H9 (cell line): ENCODE data around the gene C1orf74. TPM values are rescaled to one million over a fixed set of nuclear protein-coding genes. Genes with fewer than 3 reads are reported as not detected.

Source experiments
- DNase-seq: peaks from one replicate; pipeline ENCODE4 v3.0.0-alpha.2; 2017
- H2AFZ ChIP-seq: one replicate; pipeline ENCODE4 v1.6.1; 2013; ENCODE audit warnings: mild to moderate bottlenecking, low read length, control low read depth, moderate library complexity
- H2AK5ac ChIP-seq: 2 replicates; pipeline ENCODE4 v1.6.1; 2013; ENCODE audit warnings: low read length, control low read depth, mixed read lengths; ENCODE audit not compliant: insufficient read length
- H2BK120ac ChIP-seq: one replicate; pipeline ENCODE4 v1.6.1; 2013; ENCODE audit warnings: low read depth, mild to moderate bottlenecking, low read length, control low read depth, inconsistent platforms; ENCODE audit not compliant: poor library complexity, severe bottlenecking
- H2BK12ac ChIP-seq: 2 replicates; pipeline ENCODE4 v1.6.1; 2013; ENCODE audit warnings: low read length, control low read depth, mixed read lengths, low read depth; ENCODE audit not compliant: insufficient read length
- H2BK15ac ChIP-seq: 2 replicates; pipeline ENCODE4 v1.6.1; 2013; ENCODE audit warnings: low read depth, low read length, control low read depth
- H2BK20ac ChIP-seq: one replicate; pipeline ENCODE4 v1.6.1; 2013; ENCODE audit warnings: low read depth, mild to moderate bottlenecking, low read length, control low read depth, inconsistent platforms; ENCODE audit not compliant: poor library complexity, severe bottlenecking
- H2BK5ac ChIP-seq: 2 replicates; pipeline ENCODE4 v1.6.1; 2013; ENCODE audit warnings: low read length, control low read depth, mixed read lengths; ENCODE audit not compliant: insufficient read length
- H3K14ac ChIP-seq: 2 replicates; pipeline ENCODE4 v1.6.1; 2013; ENCODE audit warnings: low read length, control low read depth; ENCODE audit not compliant: insufficient read depth
- H3K18ac ChIP-seq: 2 replicates; pipeline ENCODE4 v1.6.1; 2013; ENCODE audit warnings: low read depth, mild to moderate bottlenecking, mixed read lengths, low read length, control low read depth; ENCODE audit not compliant: insufficient read length
- H3K23ac ChIP-seq: 2 replicates; pipeline ENCODE4 v1.6.1; 2013; ENCODE audit warnings: low read length, control low read depth, mixed read lengths, low read depth; ENCODE audit not compliant: insufficient read length
- H3K23me2 ChIP-seq: 2 replicates; pipeline ENCODE4 v1.6.1; 2013; ENCODE audit warnings: low read depth, mild to moderate bottlenecking, mixed read lengths, low read length, control low read depth; ENCODE audit not compliant: insufficient read length, poor library complexity, severe bottlenecking
- H3K27ac ChIP-seq: 2 replicates; pipeline ENCODE4 v1.5.1; 2013; ENCODE audit warnings: low read length, control low read depth, mixed read lengths, low read depth; ENCODE audit not compliant: insufficient read length
- H3K27me3 ChIP-seq: 2 replicates; pipeline ENCODE4 v1.6.1; 2013; ENCODE audit warnings: low read length, control low read depth, inconsistent platforms; ENCODE audit not compliant: insufficient read depth
- H3K4ac ChIP-seq: 2 replicates; pipeline ENCODE4 v1.6.1; 2013; ENCODE audit warnings: low read depth, mild to moderate bottlenecking, control low read depth, inconsistent platforms, low read length, moderate library complexity
- H3K4me1 ChIP-seq: 2 replicates; pipeline ENCODE4 v1.6.1; 2013; ENCODE audit warnings: low read length, control low read depth, inconsistent platforms; ENCODE audit not compliant: insufficient read depth
- H3K4me2 ChIP-seq: 2 replicates; pipeline ENCODE4 v1.6.1; 2013; ENCODE audit warnings: low read length, control low read depth, mixed read lengths; ENCODE audit not compliant: insufficient read length, insufficient read depth
- H3K56ac ChIP-seq: 2 replicates; pipeline ENCODE4 v1.6.1; 2013; ENCODE audit warnings: low read depth, mild to moderate bottlenecking, mixed read lengths, low read length, control low read depth; ENCODE audit not compliant: insufficient read length
- H3K79me1 ChIP-seq: 2 replicates; pipeline ENCODE4 v1.6.1; 2013; ENCODE audit warnings: low read depth, mild to moderate bottlenecking, moderate library complexity, low read length, control low read depth, inconsistent platforms; ENCODE audit not compliant: insufficient read depth, poor library complexity, severe bottlenecking
- H3K79me2 ChIP-seq: 2 replicates; pipeline ENCODE4 v1.6.1; 2013; ENCODE audit warnings: low read length, control low read depth, inconsistent platforms; ENCODE audit not compliant: insufficient read depth
- H3K9ac ChIP-seq: 2 replicates; pipeline ENCODE4 v1.6.1; 2013; ENCODE audit warnings: low read length, control low read depth, mixed read lengths; ENCODE audit not compliant: insufficient read length; ENCODE audit errors: extremely low read depth
- H3K9me3 ChIP-seq: one replicate; pipeline ENCODE4 v1.6.1; 2013; ENCODE audit warnings: low read depth, low read length, inconsistent platforms; ENCODE audit not compliant: control insufficient read depth
- H3T11ph ChIP-seq: one replicate; pipeline ENCODE4 v1.6.1; 2013; ENCODE audit warnings: mild to moderate bottlenecking, low read length, control low read depth, inconsistent platforms
- H4K20me1 ChIP-seq: one replicate; pipeline ENCODE4 v1.6.1; 2013; ENCODE audit not compliant: control insufficient read depth, insufficient read length, insufficient read depth
- H4K5ac ChIP-seq: 2 replicates; pipeline ENCODE4 v1.6.1; 2013; ENCODE audit warnings: low read depth, mild to moderate bottlenecking, mixed read lengths, low read length, control low read depth; ENCODE audit not compliant: insufficient read length
- H4K8ac ChIP-seq: replicated peaks from 2 replicates; pipeline ENCODE4 v1.6.1; 2013; ENCODE audit warnings: low read length, control low read depth, mixed read lengths, low read depth; ENCODE audit not compliant: insufficient read length
- H4K91ac ChIP-seq: 2 replicates; pipeline ENCODE4 v1.6.1; 2013; ENCODE audit warnings: low read depth, mild to moderate bottlenecking, moderate library complexity, mixed read lengths, low read length, control low read depth; ENCODE audit not compliant: insufficient read length
- H3K27ac Mint-ChIP-seq, 3 experiments: 2 replicates in 2 of 3; 3 replicates in 1 of 3; pipeline ENCODE4 v1.8.0; 2020 to 2021; ENCODE audit warnings: mixed read lengths in 3 of 3, mild to moderate bottlenecking in 1 of 3, moderate library complexity in 1 of 3
- H3K27me3 Mint-ChIP-seq: 2 replicates; pipeline ENCODE4 v1.8.0; 2021; ENCODE audit warnings: low read depth, mild to moderate bottlenecking, moderate library complexity, mixed read lengths
- H3K36me3 Mint-ChIP-seq, 3 experiments: 2 replicates in 2 of 3; 3 replicates in 1 of 3; pipeline ENCODE4 v1.8.0; 2020 to 2021; ENCODE audit warnings: low read depth in 3 of 3, mixed read lengths in 3 of 3; ENCODE audit not compliant: insufficient read depth in 1 of 3
- H3K4me1 Mint-ChIP-seq, 2 experiments: 2 replicates each; pipeline ENCODE4 v1.8.0; 2020; ENCODE audit warnings: mixed read lengths in 2 of 2
- H3K4me3 Mint-ChIP-seq, 2 experiments: 2 replicates in 1 of 2; 3 replicates in 1 of 2; pipeline ENCODE4 v1.8.0; 2020 to 2021; ENCODE audit warnings: mild to moderate bottlenecking in 2 of 2, mixed read lengths in 2 of 2, moderate library complexity in 1 of 2
- H3K9me3 Mint-ChIP-seq, 2 experiments: 2 replicates in 1 of 2; 3 replicates in 1 of 2; pipeline ENCODE4 v1.8.0; 2020; ENCODE audit warnings: mild to moderate bottlenecking in 2 of 2, mixed read lengths in 2 of 2, moderate library complexity in 1 of 2
- WGBS: extraction: QIAGEN DNeasy Blood & Tissue Kit; methylation state at CpG from one replicate; pipeline ENCODE4 v1.1.7; 2013; ENCODE audit warnings: missing lambda C conversion rate, low lambda C conversion rate, mixed read lengths; ENCODE audit not compliant: insufficient read length; ENCODE audit errors: extremely low coverage; 5-methylcytosine and 5-hydroxymethylcytosine counted together
- total RNA-seq: library from RNA; stranded (reverse); gene quantifications from 2 replicates; pipeline ENCODE4 v1.2.1, GENCODE V29; 2021
- TF ChIP-seq, protein P1 (sequence below): fragments of 200-600 bp; sonication (generic); conservative IDR thresholded peaks from 3 replicates; pipeline ENCODE4 v1.8.0; 2021; ENCODE audit warnings: antibody characterized with exemption, mild to moderate bottlenecking

C1orf74 gene
- total RNA-seq, 1 experiment from 2014 or later: 2.4 TPM

DNA sequence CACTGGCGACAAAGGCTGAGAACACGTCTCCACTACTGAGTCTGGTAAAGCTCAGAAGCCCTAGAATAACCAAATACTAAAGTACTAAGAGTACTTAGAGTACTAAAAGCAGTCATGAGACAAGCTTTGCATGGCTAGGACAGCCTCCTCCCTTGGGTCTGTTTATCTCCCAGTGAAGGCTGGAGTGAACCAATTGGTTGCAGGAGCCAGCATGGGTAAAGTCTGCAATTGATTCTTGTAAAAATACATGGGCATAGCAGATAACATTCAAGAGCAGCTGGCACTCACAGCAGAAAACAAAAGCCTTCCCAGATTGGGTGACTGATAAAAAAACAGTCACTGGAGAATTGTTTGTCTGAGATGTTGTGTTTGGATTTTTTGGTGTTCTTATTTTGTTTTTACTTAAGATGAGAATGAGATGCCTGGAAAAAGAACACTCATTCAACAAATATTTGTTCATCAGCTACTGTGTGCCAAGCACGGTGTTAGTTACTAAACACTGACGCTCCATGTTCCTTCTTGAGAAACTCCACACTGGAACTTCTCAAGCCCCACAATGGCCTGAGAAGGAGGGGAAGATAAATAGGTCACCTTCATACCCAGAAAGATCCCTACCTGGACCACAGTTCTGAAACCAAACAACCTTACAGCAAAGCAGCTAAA is 17.9 kb upstream of the C1orf74 start:
- peaks cover 8% of the 10 kb centered on the region for H3K23me2 ChIP-seq
- Mint-ChIP-seq H3K4me1 (peaks cover 21 to 23% of the 10 kb centered on the region in 2 experiments), H3K27ac (no peak overlapping the region), H3K4me3 (no peak overlapping the region), H3K9me3 (no peaks in the 10 kb centered on the region), H3K36me3 (peaks cover 0 to 3% (median 0%) of the 10 kb centered on the region in 3 experiments; a peak in 2 of 7 replicates), H3K27me3 (peaks cover 2% of the 10 kb centered on the region)
- no peak overlapping the region for H3T11ph ChIP-seq
- WGBS: no CpG with 5 or more reads among the region's 4 CpGs
- no peak overlapping the region for H2BK15ac ChIP-seq
- TF ChIP-seq, protein P1, sequence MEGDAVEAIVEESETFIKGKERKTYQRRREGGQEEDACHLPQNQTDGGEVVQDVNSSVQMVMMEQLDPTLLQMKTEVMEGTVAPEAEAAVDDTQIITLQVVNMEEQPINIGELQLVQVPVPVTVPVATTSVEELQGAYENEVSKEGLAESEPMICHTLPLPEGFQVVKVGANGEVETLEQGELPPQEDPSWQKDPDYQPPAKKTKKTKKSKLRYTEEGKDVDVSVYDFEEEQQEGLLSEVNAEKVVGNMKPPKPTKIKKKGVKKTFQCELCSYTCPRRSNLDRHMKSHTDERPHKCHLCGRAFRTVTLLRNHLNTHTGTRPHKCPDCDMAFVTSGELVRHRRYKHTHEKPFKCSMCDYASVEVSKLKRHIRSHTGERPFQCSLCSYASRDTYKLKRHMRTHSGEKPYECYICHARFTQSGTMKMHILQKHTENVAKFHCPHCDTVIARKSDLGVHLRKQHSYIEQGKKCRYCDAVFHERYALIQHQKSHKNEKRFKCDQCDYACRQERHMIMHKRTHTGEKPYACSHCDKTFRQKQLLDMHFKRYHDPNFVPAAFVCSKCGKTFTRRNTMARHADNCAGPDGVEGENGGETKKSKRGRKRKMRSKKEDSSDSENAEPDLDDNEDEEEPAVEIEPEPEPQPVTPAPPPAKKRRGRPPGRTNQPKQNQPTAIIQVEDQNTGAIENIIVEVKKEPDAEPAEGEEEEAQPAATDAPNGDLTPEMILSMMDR: no peak
- H2AK5ac ChIP-seq: no peak overlapping the region
- no peaks in the 10 kb centered on the region for H4K20me1 ChIP-seq
- no peak for DNase-seq
- no peak overlapping the region for H4K91ac ChIP-seq
- no peak overlapping the region for H4K5ac ChIP-seq
- no peak overlapping the region for H3K18ac ChIP-seq
- no peaks in the 10 kb centered on the region for H3K9me3 ChIP-seq
- H3K27me3 ChIP-seq: no peaks in the 10 kb centered on the region
- no peak overlapping the region for H4K8ac ChIP-seq
- H3K79me1 ChIP-seq: no peaks in the 10 kb centered on the region
- no peak overlapping the region for H2BK20ac ChIP-seq
- H3K56ac ChIP-seq: no peak overlapping the region
- no peak overlapping the region for H3K27ac ChIP-seq
- H2AFZ ChIP-seq: no peak overlapping the region
- H3K4me1 ChIP-seq: no peaks in the 10 kb centered on the region
- no peak overlapping the region for H3K4me2 ChIP-seq
- no peak overlapping the region for H3K23ac ChIP-seq
- H2BK120ac ChIP-seq: no peak overlapping the region
- H2BK12ac ChIP-seq: no peak overlapping the region
- no peaks in the 10 kb centered on the region for H3K79me2 ChIP-seq
- H3K4ac ChIP-seq: no peak overlapping the region
- no peak overlapping the region for H2BK5ac ChIP-seq
- H3K9ac ChIP-seq: no peak overlapping the region
- no peak overlapping the region for H3K14ac ChIP-seq
